ENCODE results near the gene ZFAND3. TPM values are rescaled to one million over a fixed set of nuclear protein-coding genes. Genes with fewer than 3 reads are reported as not detected.

The ZFAND3 gene
- total and polyA plus RNA-seq, 2 of the 4 experiments (the other 2 are of a cell fraction): 10.9 to 26.7 TPM

- no peak overlapping the region for H3K4me2 ChIP-seq (ENCODE audit: low read depth, low read length)
- H3K4me1 ChIP-seq (ENCODE audit: control insufficient read depth, insufficient read depth, low read length): peaks cover 6% of the 10 kb centered on the region
- no peak overlapping the region for H3K9ac ChIP-seq (ENCODE audit: low read depth, low read length)
- H2BK20ac ChIP-seq (ENCODE audit: low read depth, low read length): no peak overlapping the region
- H4K20me1 ChIP-seq (ENCODE audit: insufficient read depth, low read length): peaks cover 64% of the 10 kb centered on the region
- H3K18ac ChIP-seq (ENCODE audit: low read depth, low read length): no peak overlapping the region
- no peak overlapping the region for H2AFZ ChIP-seq (replicated peaks; ENCODE audit: low read length, poor library complexity)
- no CpG with 5 or more reads among the region's 1 CpG for WGBS, 2 experiments (ENCODE audit: extremely low coverage in 2 of 2, insufficient read length in 1 of 2)
- H2BK120ac ChIP-seq (ENCODE audit: low read depth, low read length): no peak overlapping the region
- no peak overlapping the region for H2AK5ac ChIP-seq (ENCODE audit: low read depth, low read length)
- no peak overlapping the region for H4K5ac ChIP-seq (ENCODE audit: low read depth, low read length)
- H3K4ac ChIP-seq (ENCODE audit: low read depth, low read length): no peak overlapping the region
- H4K91ac ChIP-seq (ENCODE audit: insufficient read depth, low read depth, low read length): no peak overlapping the region
- no peak overlapping the region for H3K4me3 ChIP-seq (ENCODE audit: insufficient read depth, low read depth, low read length)
- no peak overlapping the region for H2AK9ac ChIP-seq (replicated peaks; ENCODE audit: low read depth, low read length, poor library complexity)
- H2BK15ac ChIP-seq (ENCODE audit: low read depth, low read length): no peak overlapping the region
- DNase-seq (no peak), ATAC-seq (ENCODE audit: low read depth) (no peak)
- no peak overlapping the region for H4K8ac ChIP-seq (ENCODE audit: low read depth in 2 of 2, low read length in 2 of 2)
- intact Hi-C loops (cut with micrococcal nuclease): loop anchor here (5.0 to 10.0 kb wide), 2 partner anchors 109 to 237 kb away; no protein-coding TSS in a partner anchor
- dilution Hi-C loops (cut with HindIII; ENCODE audit: low sequenced_read_pairs, unreplicated experiment): no loop called here
- BruUV-seq (replicated peaks): no TSS peak
- H3K36me3 ChIP-seq (ENCODE audit: control insufficient read depth, insufficient read depth, low read length): no peaks in the 10 kb centered on the region
- no peaks in the 10 kb centered on the region for H3K9me3 ChIP-seq (ENCODE audit: control insufficient read depth, insufficient read depth, low read length)
- ChIA-PET POLR2A (ENCODE audit: unreplicated experiment) (interaction anchor here (0.6 kb wide), 1 partner anchor 11 kb away, joined by 4 read pairs; no protein-coding TSS in a partner anchor), CTCF (interaction anchor here (1.4 to 3.4 kb wide), 2 partner anchors 59 to 459 kb away, joined by 3 to 18 read pairs; no protein-coding TSS in a partner anchor)
- no peaks in the 10 kb centered on the region for H3K27me3 ChIP-seq (ENCODE audit: control insufficient read depth, insufficient read depth, low read length)
- in situ Hi-C loops (cut with MboI; ENCODE audit: low sequenced_read_pairs): loop anchor here (5.0 kb wide), 1 partner anchor 457 kb away; no protein-coding TSS in a partner anchor
- peak; percentile 65; the same call in 1 of the 2 replicates for TF ChIP-seq CEBPB (IDR thresholded peaks at IDR 0.05; ENCODE audit: low read depth, low read length)
- TF ChIP-seq MAFK (IDR thresholded peaks at IDR 0.05; ENCODE audit: low read depth, low read length): peak; percentile 8; the same call in 1 of the 2 replicates
- no peak for TF ChIP-seq BHLHE40 (IDR thresholded peaks at IDR 0.05; ENCODE audit: low read depth, low read length)
- H2BK5ac ChIP-seq (ENCODE audit: low read depth, low read length, poor library complexity, severe bottlenecking): no peak overlapping the region
- H3K27ac ChIP-seq (ENCODE audit: insufficient read depth, low read length): no peak overlapping the region
- peaks cover 22 to 73% of the 10 kb centered on the region in 2 experiments for H3K79me1 ChIP-seq (ENCODE audit: low read depth in 1 of 2, low read length in 2 of 2)
- no peak overlapping the region for H3K56ac ChIP-seq (ENCODE audit: extremely low read depth, insufficient read depth, low read length)
- no peak overlapping the region for H3K14ac ChIP-seq (replicated peaks; ENCODE audit: low read depth, low read length)
- H3K23ac ChIP-seq (ENCODE audit: low read depth, low read length): no peak overlapping the region
- H3K9me1 ChIP-seq (ENCODE audit: insufficient read depth, low read length): peaks cover 4% of the 10 kb centered on the region
Observed at GRCh38 chr6:38035478-38035877, 216.0 kb downstream of the ZFAND3 start.

All from IMR-90 (cell line).